H4 (cell line): ENCODE data around the gene ACTN1. TPM values are rescaled to one million over a fixed set of nuclear protein-coding genes. Genes with fewer than 3 reads are reported as not detected.
"Not testable (repeated sequence)": the region's sequence is repeated elsewhere in the genome, so short reads cannot be mapped to it uniquely, and the experiment has no call there.

Experiments used
- DNase-seq: peaks from one replicate; pipeline ENCODE4 v3.0.0-alpha.2; 2015; ENCODE audit warnings: low spot score
- total RNA-seq: library from RNA; depleted of rRNA; stranded (reverse); fragments of >200 nt; shearing (Covaris generic); gene quantifications from 2 replicates; pipeline ENCODE4 v1.2.3, GENCODE V29; 2014

The ACTN1 gene
- total RNA-seq, 1 experiment from 2014 or later = 127 TPM

- no peak for DNase-seq
Measured at GRCh38 chr14:68866991-68867533, 112.0 kb downstream of the ACTN1 start.

- no peak for DNase-seq
Measured at GRCh38 chr14:68865542-68865941, 113.6 kb downstream of the ACTN1 start.

GRCh38 chr14:68864361-68864750, 114.7 kb downstream of the ACTN1 start:
- no peak for DNase-seq

- DNase-seq = no peak
Measured at GRCh38 chr14:68863610-68864360, 115.3 kb downstream of the ACTN1 start.

- peak; percentile 73 for DNase-seq
Measured at GRCh38 chr14:68862954-68863594, 116.0 kb downstream of the ACTN1 start.

- no peak for DNase-seq
Measured at GRCh38 chr14:68860771-68861170, 118.3 kb downstream of the ACTN1 start.

- DNase-seq = no peak
Measured at GRCh38 chr14:68857516-68858070, 121.5 kb downstream of the ACTN1 start.

- DNase-seq = no peak
Measured at GRCh38 chr14:68856572-68856971, 122.5 kb downstream of the ACTN1 start.

GRCh38 chr14:68854421-68854820, 124.7 kb downstream of the ACTN1 start:
- no peak for DNase-seq

GRCh38 chr14:68853749-68854148, 125.4 kb downstream of the ACTN1 start:
- no peak for DNase-seq

GRCh38 chr14:68852493-68852892, 126.6 kb downstream of the ACTN1 start:
- DNase-seq = not testable (repeated sequence)

- DNase-seq = no peak
Measured at GRCh38 chr14:68851078-68851477, 128.0 kb downstream of the ACTN1 start.

- no peak for DNase-seq
Measured at GRCh38 chr14:68849416-68849815, 129.7 kb downstream of the ACTN1 start.

GRCh38 chr14:68848253-68848652, 130.8 kb downstream of the ACTN1 start:
- no peak for DNase-seq

GRCh38 chr14:68847640-68848039, 131.5 kb downstream of the ACTN1 start:
- DNase-seq = not testable (repeated sequence)

GRCh38 chr14:68846466-68846865, 132.6 kb downstream of the ACTN1 start:
- DNase-seq = no peak

- no peak for DNase-seq
Measured at GRCh38 chr14:68844210-68844545, 134.9 kb downstream of the ACTN1 start.

GRCh38 chr14:68843471-68844209, 135.5 kb downstream of the ACTN1 start:
- DNase-seq = peak; percentile 59

- DNase-seq = no peak
Measured at GRCh38 chr14:68842298-68842697, 136.8 kb downstream of the ACTN1 start.

- DNase-seq = no peak
Measured at GRCh38 chr14:68841016-68841809, 137.9 kb downstream of the ACTN1 start.

GRCh38 chr14:68840454-68840853, 138.6 kb downstream of the ACTN1 start:
- no peak for DNase-seq
